Duodenal mucosa (tissue), 2 donors: Measurements from ENCODE around the gene CDHR2.

Experiments used
- H3K27ac ChIP-seq: one replicate; pipeline ENCODE4 v1.7.0; 2013; ENCODE audit warnings: low read depth, low read length
- H3K27me3 ChIP-seq, 2 donors: one replicate each; pipeline ENCODE4 v1.7.0; 2013; ENCODE audit warnings: low read length in 2 of 2, control low read depth in 1 of 2; ENCODE audit not compliant: insufficient read depth in 2 of 2, control insufficient read depth in 1 of 2
- H3K36me3 ChIP-seq, 2 donors: one replicate each; pipeline ENCODE4 v1.7.0; 2013; ENCODE audit warnings: low read length in 2 of 2, control low read depth in 1 of 2; ENCODE audit not compliant: insufficient read depth in 2 of 2, control insufficient read depth in 1 of 2
- H3K4me1 ChIP-seq, 2 donors: one replicate each; pipeline ENCODE4 v1.7.0; 2013; ENCODE audit warnings: low read length in 2 of 2, control low read depth in 1 of 2; ENCODE audit not compliant: insufficient read depth in 2 of 2, control insufficient read depth in 1 of 2
- H3K4me3 ChIP-seq, 2 donors: one replicate each; pipeline ENCODE4 v1.7.0; 2013; ENCODE audit warnings: low read length in 2 of 2, low read depth in 1 of 2
- H3K9ac ChIP-seq, 2 donors: one replicate each; pipeline ENCODE4 v1.7.0; 2013; ENCODE audit warnings: low read length in 2 of 2, low read depth in 1 of 2
- H3K9me3 ChIP-seq, 2 donors: one replicate each; pipeline ENCODE4 v1.7.0; 2013; ENCODE audit warnings: low read length in 2 of 2, control low read depth in 1 of 2; ENCODE audit not compliant: control insufficient read depth in 1 of 2

The CDHR2 gene

DNA sequence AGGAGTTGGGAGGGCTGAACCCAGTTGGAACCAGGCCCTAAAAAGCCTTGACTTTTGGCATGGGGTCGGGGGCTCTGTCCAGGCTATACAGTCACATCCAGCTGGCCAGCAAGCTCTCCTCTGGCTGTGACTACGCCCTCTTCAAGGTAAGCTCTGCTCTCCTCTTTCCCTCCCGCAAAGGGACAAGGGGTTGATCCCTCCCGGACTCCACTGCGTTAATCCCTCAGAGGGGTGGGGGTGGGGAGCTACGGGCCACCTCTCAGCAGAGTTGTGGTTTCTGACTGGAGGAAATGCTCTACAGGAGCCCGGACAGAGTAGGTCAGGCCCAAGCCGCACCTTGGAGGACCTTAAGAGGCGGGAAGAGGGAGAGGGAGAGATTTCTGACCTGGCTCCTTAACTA is 95.2 kb downstream of the CDHR2 start:
- peaks cover 17 to 19% of the 10 kb centered on the region in 2 donors for H3K4me1 ChIP-seq
- H3K27me3 ChIP-seq, result no peaks in the 10 kb centered on the region
- no peak overlapping the region for H3K27ac ChIP-seq
- no peak overlapping the region for H3K9ac ChIP-seq
- no peaks in the 10 kb centered on the region for H3K36me3 ChIP-seq
- no peaks in the 10 kb centered on the region for H3K9me3 ChIP-seq
- H3K4me3 ChIP-seq, result no peak overlapping the region

DNA sequence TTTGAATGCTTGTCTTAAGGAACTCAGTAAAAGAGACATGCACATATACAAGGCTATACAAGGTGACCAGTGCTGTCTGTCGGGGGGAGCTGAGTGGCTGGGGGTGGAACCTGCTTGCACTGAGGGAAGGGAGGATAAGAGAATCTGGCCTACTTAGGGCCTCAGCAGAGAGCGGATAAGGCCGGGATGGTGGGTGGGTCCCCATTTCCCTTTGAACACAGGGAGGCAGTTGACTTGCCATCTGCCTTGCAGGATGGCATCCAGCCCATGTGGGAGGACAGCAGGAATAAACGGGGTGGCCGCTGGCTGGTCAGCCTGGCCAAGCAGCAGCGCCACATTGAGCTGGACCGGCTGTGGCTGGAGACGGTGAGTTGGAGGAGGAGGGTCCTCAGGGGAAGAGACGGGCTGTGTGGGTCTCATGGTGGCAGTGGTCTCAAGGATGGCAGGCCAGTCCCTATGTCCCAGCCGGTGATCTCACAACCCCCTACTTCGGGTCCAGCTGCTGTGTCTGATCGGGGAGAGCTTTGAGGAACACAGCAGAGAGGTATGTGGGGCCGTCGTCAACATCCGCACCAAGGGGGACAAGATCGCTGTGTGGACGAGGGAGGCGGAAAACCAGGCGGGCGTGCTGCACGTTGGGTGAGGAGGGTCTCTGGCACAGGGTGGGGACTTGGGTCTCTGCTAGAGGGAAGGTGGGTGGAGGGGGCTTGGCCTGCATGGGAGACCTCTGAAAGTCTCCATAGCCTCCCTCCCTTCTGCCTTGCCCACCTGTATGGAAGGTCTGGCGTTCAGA is 95.9 kb downstream of the CDHR2 start:
- Histone ChIP-seq H3K27ac (no peak overlapping the region), H3K36me3 (no peaks in the 10 kb centered on the region), H3K27me3 (no peaks in the 10 kb centered on the region), H3K4me1 (peaks cover 17 to 19% of the 10 kb centered on the region in 2 donors), H3K4me3 (no peak overlapping the region), H3K9me3 (no peaks in the 10 kb centered on the region), H3K9ac (no peak overlapping the region)
